GM23248 (cell line): ENCODE data around the gene GNG14. TPM values are rescaled to one million over a fixed set of nuclear protein-coding genes. Genes with fewer than 3 reads are reported as not detected.
A peak's percentile ranks its signal among the peaks of the same experiment; 100 is the strongest.

Experiments
- DNase-seq: peaks from one replicate; pipeline ENCODE4 v3.0.0-alpha.2; 2015
- H2AFZ ChIP-seq: fragments of 200-600 bp; sonication (generic); 2 replicates; pipeline ENCODE4 v1.6.1; 2016; ENCODE audit warnings: antibody characterized with exemption
- H3F3A ChIP-seq: fragments of 200-600 bp; sonication (generic); 2 replicates; pipeline ENCODE4 v1.6.1; 2016; ENCODE audit warnings: mild to moderate bottlenecking, antibody characterized with exemption, mixed run types; ENCODE audit not compliant: insufficient read depth
- H3K27ac ChIP-seq: fragments of 200-600 bp; sonication (generic); 2 replicates; pipeline ENCODE4 v1.5.1; 2016; ENCODE audit warnings: mild to moderate bottlenecking
- H3K27me3 ChIP-seq: fragments of 200-600 bp; sonication (generic); replicated peaks from 2 replicates; pipeline ENCODE4 v1.6.1; 2016; ENCODE audit warnings: mild to moderate bottlenecking; ENCODE audit not compliant: insufficient read depth
- H3K36me3 ChIP-seq: fragments of 200-600 bp; sonication (generic); 2 replicates; pipeline ENCODE4 v1.6.1; 2016; ENCODE audit warnings: low read depth, mild to moderate bottlenecking
- H3K4me1 ChIP-seq: fragments of 200-600 bp; sonication (generic); 2 replicates; pipeline ENCODE4 v1.6.1; 2016; ENCODE audit warnings: mild to moderate bottlenecking; ENCODE audit not compliant: insufficient read depth
- H3K4me2 ChIP-seq: fragments of 200-600 bp; sonication (generic); one replicate; pipeline ENCODE4 v1.6.1; 2016; ENCODE audit warnings: mild to moderate bottlenecking; ENCODE audit not compliant: unreplicated experiment
- H3K4me3 ChIP-seq: fragments of 200-600 bp; sonication (generic); 2 replicates; pipeline ENCODE4 v1.5.1; 2016; ENCODE audit warnings: mild to moderate bottlenecking
- H3K79me2 ChIP-seq: fragments of 200-600 bp; sonication (generic); 2 replicates; pipeline ENCODE4 v1.6.1; 2016; ENCODE audit warnings: mild to moderate bottlenecking; ENCODE audit not compliant: insufficient read depth
- H3K9ac ChIP-seq: fragments of 200-600 bp; sonication (generic); 2 replicates; pipeline ENCODE4 v1.6.1; 2016; ENCODE audit warnings: mild to moderate bottlenecking
- H3K9me2 ChIP-seq: fragments of 200-600 bp; sonication (generic); 2 replicates; pipeline ENCODE4 v1.6.1; 2016; ENCODE audit warnings: mixed run types, mild to moderate bottlenecking, moderate library complexity; ENCODE audit not compliant: insufficient read depth
- H3K9me3 ChIP-seq: fragments of 200-600 bp; sonication (generic); one replicate; pipeline ENCODE4 v1.6.1; 2017; ENCODE audit warnings: low read depth
- H4K20me1 ChIP-seq: fragments of 200-600 bp; sonication (generic); 2 replicates; pipeline ENCODE4 v1.6.0; 2016; ENCODE audit not compliant: insufficient read depth
- EZH2 ChIP-seq: fragments of 200-600 bp; sonication (generic); IDR thresholded peaks from 2 replicates; pipeline ENCODE4 v1.6.1; 2018; ENCODE audit warnings: antibody characterized with exemption, mild to moderate bottlenecking; ENCODE audit not compliant: insufficient read depth, poor library complexity, severe bottlenecking
- EZH2phosphoT487 ChIP-seq: fragments of 200-600 bp; sonication (generic); IDR thresholded peaks from 2 replicates; pipeline ENCODE4 v1.6.1; 2018; ENCODE audit warnings: antibody characterized with exemption, moderate library complexity, mild to moderate bottlenecking, low read depth; ENCODE audit not compliant: insufficient read depth
- WGBS, 2 experiments: methylation state at CpG; one replicate each; pipeline ENCODE4 v1.1.6; 2015 to 2017; ENCODE audit warnings: low lambda C conversion rate in 2 of 2, low coverage in 1 of 2; ENCODE audit errors: missing lambda C conversion rate in 2 of 2; 5-methylcytosine and 5-hydroxymethylcytosine counted together
- in situ Hi-C: fragments of 300-500 bp; cut with MboI; formaldehyde crosslinking; loops from 2 replicates; pipeline ENCODE4 v1.15.0; 2020
- polyA plus RNA-seq: library from polyadenylated mRNA; unstranded; fragments of >200 nt; fragmentation: Nextera tagmentation; extraction: Ambion mirVana; gene quantifications from 2 replicates; pipeline ENCODE4 v1.2.1, GENCODE V29; 2016
- total RNA-seq: library from RNA; depleted of rRNA; stranded (reverse); fragments of >200 nt; shearing (Covaris generic); gene quantifications from 2 replicates; pipeline ENCODE4 v1.2.3, GENCODE V29; 2014

Gene GNG14
- total and polyA plus RNA-seq, 2 experiments from 2014 or later, result not detected

DNA sequence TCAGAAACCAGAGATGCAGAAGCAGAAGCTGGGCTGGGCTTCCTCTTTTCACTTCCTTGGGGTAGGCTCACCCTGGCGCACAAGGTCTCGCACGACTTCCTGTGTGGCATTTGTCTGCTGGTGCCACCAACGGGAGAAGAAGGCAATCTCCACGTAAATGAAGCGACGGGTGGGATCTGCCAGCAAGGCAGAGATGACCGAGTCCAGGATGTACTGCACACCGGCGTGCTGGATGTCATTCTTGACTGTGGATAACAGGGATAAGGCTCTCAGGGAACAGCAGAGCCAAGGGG lies 22.6 kb upstream of the GNG14 start:
- Histone ChIP-seq H3K9me3 (no peaks in the 10 kb centered on the region), H3K4me1 (peaks cover 16% of the 10 kb centered on the region), H3F3A (peaks cover 6% of the 10 kb centered on the region; the same call in 1 of the 2 replicates), H4K20me1 (no peaks in the 10 kb centered on the region), H3K36me3 (no peaks in the 10 kb centered on the region), H3K79me2 (peaks cover 42% of the 10 kb centered on the region), H2AFZ (no peak overlapping the region), H3K4me2 (no peak overlapping the region), H3K9ac (no peak overlapping the region), H3K9me2 (no peaks in the 10 kb centered on the region), H3K27me3 (no peaks in the 10 kb centered on the region), H3K4me3 (no peak overlapping the region), H3K27ac (no peak overlapping the region)
- DNase-seq, result no peak
- TF ChIP-seq EZH2phosphoT487, result no peak
- no peak for TF ChIP-seq EZH2
- 95 to 97% methylated on average over 10 of the region's 10 CpGs for WGBS, 2 experiments
- in situ Hi-C loops, result no loop called here

DNA sequence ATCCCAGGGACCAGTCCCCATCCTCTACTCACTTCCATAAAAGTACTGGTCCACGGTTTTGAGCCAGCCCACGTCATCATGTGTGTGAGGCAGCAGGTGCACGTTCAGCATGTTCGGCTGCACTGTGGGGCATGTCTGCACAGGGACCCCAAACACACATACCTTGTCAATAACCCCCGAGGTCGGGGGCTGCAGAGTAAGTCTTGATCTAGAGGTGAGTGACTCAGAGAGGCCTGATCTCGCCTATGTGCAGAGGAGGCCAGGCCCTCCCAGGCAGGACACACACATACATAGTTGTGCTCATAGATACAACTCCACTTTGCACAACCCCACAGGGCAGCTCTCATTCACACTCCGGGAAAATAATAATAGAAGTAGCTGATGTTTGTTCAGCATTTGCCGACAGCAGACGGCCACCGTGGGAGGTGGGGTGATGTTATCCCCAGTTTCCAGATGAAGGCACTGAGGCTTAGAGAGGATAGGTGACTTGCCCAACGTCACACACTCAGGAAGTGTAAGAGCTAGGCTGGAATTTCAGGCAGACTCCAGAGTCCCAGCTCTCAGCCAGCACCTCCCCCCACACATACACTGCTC lies 22.0 kb upstream of the GNG14 start:
- Histone ChIP-seq H3K27ac (no peak overlapping the region), H3K27me3 (no peaks in the 10 kb centered on the region), H3K4me2 (peak overlapping the region; percentile 91), H4K20me1 (no peaks in the 10 kb centered on the region), H3K9me2 (no peaks in the 10 kb centered on the region), H3K4me3 (peak overlapping the region; percentile 88), H3K4me1 (peaks cover 22% of the 10 kb centered on the region), H3K9me3 (no peaks in the 10 kb centered on the region), H3F3A (peaks cover 6% of the 10 kb centered on the region; the same call in 1 of the 2 replicates), H3K9ac (peak overlapping the region; percentile 96), H3K36me3 (no peaks in the 10 kb centered on the region), H2AFZ (peak overlapping the region; percentile 92), H3K79me2 (peaks cover 48% of the 10 kb centered on the region)
- 45 to 55% methylated on average over 12 of the region's 12 CpGs for WGBS, 2 experiments
- no peak for TF ChIP-seq EZH2phosphoT487
- TF ChIP-seq EZH2, result no peak
- in situ Hi-C loops, result no loop called here
- peak; percentile 40 for DNase-seq

DNA sequence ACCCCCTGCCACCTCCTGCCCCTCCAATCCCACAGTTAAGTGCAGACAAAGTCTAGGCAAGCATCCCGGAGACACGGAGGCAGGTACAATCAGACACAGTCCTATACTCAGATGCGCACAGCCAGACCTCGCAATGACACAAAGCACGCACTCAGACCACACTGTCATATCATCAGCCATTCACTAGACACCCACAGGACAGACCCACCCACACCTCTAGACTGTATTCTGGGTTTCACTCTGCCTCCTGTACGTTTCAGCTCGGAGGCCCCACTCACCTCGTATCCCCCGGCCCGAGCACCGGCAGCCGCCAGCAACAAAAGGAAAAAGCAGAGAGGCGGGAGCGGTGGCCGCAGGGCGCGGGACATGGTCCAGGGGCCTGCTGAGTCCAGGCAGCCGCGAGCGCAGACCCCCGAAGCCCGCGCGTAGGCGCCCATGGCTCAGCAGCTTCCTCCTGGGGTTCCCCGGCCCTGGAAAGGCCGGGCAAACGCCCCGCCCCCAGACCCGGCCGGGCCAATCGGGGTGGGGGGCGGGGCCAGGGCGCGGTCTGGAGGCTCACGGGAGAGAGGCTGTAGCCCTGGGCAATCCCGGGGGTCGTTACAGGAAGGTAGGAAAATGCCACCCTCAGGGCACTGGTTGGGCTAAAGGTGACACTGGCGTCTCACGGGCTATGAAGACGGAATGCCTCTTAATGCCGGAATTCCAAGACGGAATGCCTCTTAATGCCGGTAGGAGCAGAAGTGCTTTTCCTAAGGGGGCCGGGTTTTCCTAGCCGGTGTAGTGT lies 21.3 kb upstream of the GNG14 start, which contains the start of the genes MAN2B1 and WDR83:
TSS of gene MAN2B1 (minus strand) at position 478 of the 784 bp plus-strand sequence. CDS start at position 437, 41 bp downstream.
TSS of gene WDR83 (plus strand) at position 543 of the 784 bp plus-strand sequence. CDS start 2,984 bp downstream, outside the sequence.
- H2AFZ ChIP-seq, result peak within 1 kb of the TSS; percentile 92
- peaks cover 6% of the 10 kb centered on the region; the same call in 1 of the 2 replicates for H3F3A ChIP-seq
- WGBS, 2 experiments, result 1% methylated on average over 36 to 46 of the region's 46 CpGs
- H3K27ac ChIP-seq, result peak within 1 kb of the TSS; percentile 93
- no peaks in the 10 kb centered on the region for H3K27me3 ChIP-seq
- peak within 1 kb of the TSS; percentile 88 for H3K4me3 ChIP-seq
- in situ Hi-C loops, result no loop called here
- H3K4me1 ChIP-seq, result peaks cover 26% of the 10 kb centered on the region
- H3K79me2 ChIP-seq, result peaks cover 55% of the 10 kb centered on the region
- peak; percentile 87 for DNase-seq
- H3K9me2 ChIP-seq, result no peaks in the 10 kb centered on the region
- TF ChIP-seq EZH2phosphoT487 (no peak), EZH2 (no peak)
- H3K36me3 ChIP-seq, result no peaks in the 10 kb centered on the region
- no peaks in the 10 kb centered on the region for H3K9me3 ChIP-seq
- no peaks in the 10 kb centered on the region for H4K20me1 ChIP-seq
- peak within 1 kb of the TSS; percentile 91 for H3K4me2 ChIP-seq
- peak within 1 kb of the TSS; percentile 96 for H3K9ac ChIP-seq

DNA sequence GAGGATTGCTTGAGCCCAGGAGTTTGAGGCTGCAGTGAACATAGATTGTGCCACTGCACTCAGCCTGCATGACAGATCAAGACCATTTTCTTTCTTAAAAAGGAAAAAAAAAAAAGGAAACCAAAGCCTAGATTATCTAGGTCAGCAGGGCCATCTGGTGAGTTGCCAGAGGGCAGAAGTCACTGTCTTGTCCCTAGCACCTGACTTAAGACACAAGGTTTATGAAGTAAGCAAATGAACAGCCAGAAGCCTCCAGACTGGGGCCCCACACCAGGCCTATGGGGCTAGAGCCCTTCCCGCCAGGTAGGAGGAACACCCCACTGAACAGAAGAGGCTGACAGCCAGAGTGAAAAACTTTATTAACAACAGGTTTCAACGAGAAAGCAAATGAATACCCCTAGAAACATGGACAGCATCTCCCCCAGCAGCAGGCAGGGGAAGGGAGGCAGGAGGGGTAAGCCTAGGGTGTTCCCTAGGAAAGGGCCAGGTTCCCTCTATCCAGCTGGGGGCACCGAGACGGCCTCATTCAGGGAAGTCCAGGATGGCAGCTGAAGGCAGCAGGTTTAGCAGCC lies 20.0 kb upstream of the GNG14 start:
- H3K9me3 ChIP-seq, result no peaks in the 10 kb centered on the region
- WGBS, 2 experiments, result 69 to 76% methylated on average over 4 of the region's 4 CpGs
- peaks cover 6% of the 10 kb centered on the region; the same call in 1 of the 2 replicates for H3F3A ChIP-seq
- H4K20me1 ChIP-seq, result no peaks in the 10 kb centered on the region
- peaks cover 64% of the 10 kb centered on the region for H3K79me2 ChIP-seq
- in situ Hi-C loops, result no loop called here
- H3K27me3 ChIP-seq, result no peaks in the 10 kb centered on the region
- H3K4me1 ChIP-seq, result peaks cover 26% of the 10 kb centered on the region
- H2AFZ ChIP-seq, result no peak overlapping the region
- H3K9ac ChIP-seq, result peak overlapping the region; percentile 96
- DNase-seq, result no peak
- H3K4me3 ChIP-seq, result peak overlapping the region; percentile 88
- H3K36me3 ChIP-seq, result no peaks in the 10 kb centered on the region
- H3K27ac ChIP-seq, result peak overlapping the region; percentile 93
- H3K4me2 ChIP-seq, result peak overlapping the region; percentile 96
- H3K9me2 ChIP-seq, result no peaks in the 10 kb centered on the region
- TF ChIP-seq EZH2 (no peak), EZH2phosphoT487 (no peak)
